HL-60 (cell line): ENCODE results near the gene CD300H.

Experiments used
- GABPA ChIP-seq: IDR thresholded peaks from 2 replicates; pipeline ENCODE4 v1.6.1; 2012; ENCODE audit warnings: low read depth
- POLR2AphosphoS5 ChIP-seq: IDR thresholded peaks from 2 replicates; pipeline ENCODE4 v1.6.1; 2012; ENCODE audit warnings: low read depth
- TF ChIP-seq, protein P1 (sequence below): IDR thresholded peaks from one replicate; pipeline ENCODE4 v1.5.1; 2011; ENCODE audit warnings: low read length, control low read depth, inconsistent platforms; ENCODE audit not compliant: insufficient read depth

DNA sequence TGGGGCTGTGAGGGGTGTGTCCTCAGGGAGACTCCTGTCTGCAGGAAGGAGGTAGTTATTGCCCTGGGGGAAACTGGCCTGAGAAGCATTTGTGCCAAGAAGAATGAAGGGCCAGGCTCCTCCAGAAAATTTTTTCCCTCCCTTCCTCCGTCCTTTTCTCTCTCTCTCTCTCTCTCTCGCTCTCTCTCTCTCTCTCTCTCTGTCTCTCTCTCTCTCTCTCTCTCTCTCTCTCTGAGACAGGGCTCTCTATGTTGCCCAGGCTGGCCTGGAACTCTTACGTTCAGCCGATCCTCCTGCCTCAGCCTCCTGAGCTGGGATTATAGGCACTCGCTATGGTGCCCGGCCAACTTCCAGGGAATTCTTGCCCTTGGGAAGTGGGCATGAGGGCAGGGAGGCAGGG lies 44.7 kb upstream of the CD300H start:
- TF ChIP-seq, protein P1, sequence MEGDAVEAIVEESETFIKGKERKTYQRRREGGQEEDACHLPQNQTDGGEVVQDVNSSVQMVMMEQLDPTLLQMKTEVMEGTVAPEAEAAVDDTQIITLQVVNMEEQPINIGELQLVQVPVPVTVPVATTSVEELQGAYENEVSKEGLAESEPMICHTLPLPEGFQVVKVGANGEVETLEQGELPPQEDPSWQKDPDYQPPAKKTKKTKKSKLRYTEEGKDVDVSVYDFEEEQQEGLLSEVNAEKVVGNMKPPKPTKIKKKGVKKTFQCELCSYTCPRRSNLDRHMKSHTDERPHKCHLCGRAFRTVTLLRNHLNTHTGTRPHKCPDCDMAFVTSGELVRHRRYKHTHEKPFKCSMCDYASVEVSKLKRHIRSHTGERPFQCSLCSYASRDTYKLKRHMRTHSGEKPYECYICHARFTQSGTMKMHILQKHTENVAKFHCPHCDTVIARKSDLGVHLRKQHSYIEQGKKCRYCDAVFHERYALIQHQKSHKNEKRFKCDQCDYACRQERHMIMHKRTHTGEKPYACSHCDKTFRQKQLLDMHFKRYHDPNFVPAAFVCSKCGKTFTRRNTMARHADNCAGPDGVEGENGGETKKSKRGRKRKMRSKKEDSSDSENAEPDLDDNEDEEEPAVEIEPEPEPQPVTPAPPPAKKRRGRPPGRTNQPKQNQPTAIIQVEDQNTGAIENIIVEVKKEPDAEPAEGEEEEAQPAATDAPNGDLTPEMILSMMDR, result no peak
- TF ChIP-seq GABPA (no peak), POLR2AphosphoS5 (no peak)
